Uterus (tissue), 4 donors: ENCODE data around the gene TAF1D. TPM values are rescaled to one million over a fixed set of nuclear protein-coding genes. Genes with fewer than 3 reads are reported as not detected.

Source experiments
- DNase-seq, 2 donors: peaks; one replicate each; pipeline ENCODE4 v3.0.0-alpha.2; 2019 to 2020
- H3K27ac ChIP-seq, 2 donors: fragments of 200-600 bp; sonication (generic); 1 replicate in 1 of 2; 2 replicates in 1 of 2; pipeline ENCODE4 v1.5.1; 2016 to 2018
- H3K27me3 ChIP-seq, 2 donors: fragments of 200-600 bp; sonication (generic); one replicate each; pipeline ENCODE4 v1.5.1; 2018 to 2019; ENCODE audit warnings: control low read depth in 1 of 2
- H3K36me3 ChIP-seq, 2 donors: fragments of 200-600 bp; sonication (generic); one replicate each; pipeline ENCODE4 v1.5.1; 2019; ENCODE audit warnings: control low read depth in 1 of 2
- H3K4me1 ChIP-seq, 2 donors: fragments of 200-600 bp; sonication (generic); one replicate each; pipeline ENCODE4 v1.5.1; 2018 to 2019; ENCODE audit warnings: control low read depth in 1 of 2
- H3K4me3 ChIP-seq, 2 donors: fragments of 200-600 bp; sonication (generic); 1 replicate in 1 of 2; 2 replicates in 1 of 2; pipeline ENCODE4 v1.5.1; 2018 to 2019; ENCODE audit warnings: mild to moderate bottlenecking in 1 of 2
- H3K9me3 ChIP-seq, 2 donors: fragments of 200-600 bp; sonication (generic); one replicate each; pipeline ENCODE4 v1.5.1; 2019; ENCODE audit warnings: control low read depth in 1 of 2
- POLR2A ChIP-seq, 2 donors: fragments of 450-650 bp; IDR thresholded peaks; one replicate each; pipeline ENCODE4 v1.6.1; 2016; ENCODE audit warnings: antibody characterized with exemption in 2 of 2, mild to moderate bottlenecking in 1 of 2, moderate library complexity in 1 of 2
- intact Hi-C: fragments of 100-400 bp; cut with DNase I; formaldehyde crosslinking; loops from one replicate; pipeline ENCODE4 v1.15.1; 2023; ENCODE audit warnings: low total_unique reads
- total RNA-seq, 4 donors: library from RNA; depleted of rRNA in 3 of 4; stranded (reverse); fragments of >200 nt in 3 of 4; gene quantifications; one replicate each; pipeline versions ENCODE4 v1.1.0 to v1.2.4, GENCODE V29; 2014 to 2023
- TF ChIP-seq, protein P1 (sequence below), 4 experiments: fragments of 200-600 bp in 2 of 4; fragments of 450-650 bp in 2 of 4; sonication (generic) in 2 of 4; IDR thresholded peaks; one replicate each; pipeline ENCODE4 v1.5.1; 2016 to 2019; ENCODE audit warnings: antibody characterized with exemption in 4 of 4, mild to moderate bottlenecking in 2 of 4, moderate library complexity in 1 of 4
- donor health status: DM: yes; HTN: yes; CAD: no.

Gene TAF1D
- total RNA-seq, 4 donors from 2014 or later = 46.1 to 431 (median 191) TPM

DNA sequence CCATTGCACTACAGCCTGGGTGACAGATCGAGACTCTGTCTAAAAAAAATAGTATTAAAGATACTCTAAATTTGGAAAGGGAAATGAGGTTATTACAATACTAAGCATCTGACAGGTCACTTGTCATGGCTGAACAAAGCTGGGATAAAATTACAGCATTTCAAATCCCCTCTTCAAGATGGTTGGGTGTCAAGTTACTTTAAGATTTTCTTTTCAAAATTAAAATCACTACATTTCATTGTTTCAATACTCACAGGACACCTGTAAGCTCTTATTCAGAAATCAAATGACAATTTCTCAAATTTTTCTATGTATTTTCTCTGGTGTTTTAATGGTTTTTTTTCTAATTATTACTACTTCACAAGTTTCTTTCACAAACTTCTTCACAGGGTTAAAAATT lies 5.7 kb downstream of the TAF1D start:
- H3K36me3 ChIP-seq = no peaks in the 10 kb centered on the region
- H3K9me3 ChIP-seq = no peaks in the 10 kb centered on the region
- no peaks in the 10 kb centered on the region for H3K27me3 ChIP-seq
- no peak for DNase-seq
- TF ChIP-seq POLR2A (IDR thresholded peaks at IDR 0.05) = no peak
- TF ChIP-seq, protein P1, sequence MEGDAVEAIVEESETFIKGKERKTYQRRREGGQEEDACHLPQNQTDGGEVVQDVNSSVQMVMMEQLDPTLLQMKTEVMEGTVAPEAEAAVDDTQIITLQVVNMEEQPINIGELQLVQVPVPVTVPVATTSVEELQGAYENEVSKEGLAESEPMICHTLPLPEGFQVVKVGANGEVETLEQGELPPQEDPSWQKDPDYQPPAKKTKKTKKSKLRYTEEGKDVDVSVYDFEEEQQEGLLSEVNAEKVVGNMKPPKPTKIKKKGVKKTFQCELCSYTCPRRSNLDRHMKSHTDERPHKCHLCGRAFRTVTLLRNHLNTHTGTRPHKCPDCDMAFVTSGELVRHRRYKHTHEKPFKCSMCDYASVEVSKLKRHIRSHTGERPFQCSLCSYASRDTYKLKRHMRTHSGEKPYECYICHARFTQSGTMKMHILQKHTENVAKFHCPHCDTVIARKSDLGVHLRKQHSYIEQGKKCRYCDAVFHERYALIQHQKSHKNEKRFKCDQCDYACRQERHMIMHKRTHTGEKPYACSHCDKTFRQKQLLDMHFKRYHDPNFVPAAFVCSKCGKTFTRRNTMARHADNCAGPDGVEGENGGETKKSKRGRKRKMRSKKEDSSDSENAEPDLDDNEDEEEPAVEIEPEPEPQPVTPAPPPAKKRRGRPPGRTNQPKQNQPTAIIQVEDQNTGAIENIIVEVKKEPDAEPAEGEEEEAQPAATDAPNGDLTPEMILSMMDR (IDR thresholded peaks at IDR 0.05) = no peak
- intact Hi-C loops = no loop called here
- no peak overlapping the region for H3K4me3 ChIP-seq
- peaks cover 5 to 12% of the 10 kb centered on the region in 2 donors for H3K4me1 ChIP-seq
- no peak overlapping the region for H3K27ac ChIP-seq

DNA sequence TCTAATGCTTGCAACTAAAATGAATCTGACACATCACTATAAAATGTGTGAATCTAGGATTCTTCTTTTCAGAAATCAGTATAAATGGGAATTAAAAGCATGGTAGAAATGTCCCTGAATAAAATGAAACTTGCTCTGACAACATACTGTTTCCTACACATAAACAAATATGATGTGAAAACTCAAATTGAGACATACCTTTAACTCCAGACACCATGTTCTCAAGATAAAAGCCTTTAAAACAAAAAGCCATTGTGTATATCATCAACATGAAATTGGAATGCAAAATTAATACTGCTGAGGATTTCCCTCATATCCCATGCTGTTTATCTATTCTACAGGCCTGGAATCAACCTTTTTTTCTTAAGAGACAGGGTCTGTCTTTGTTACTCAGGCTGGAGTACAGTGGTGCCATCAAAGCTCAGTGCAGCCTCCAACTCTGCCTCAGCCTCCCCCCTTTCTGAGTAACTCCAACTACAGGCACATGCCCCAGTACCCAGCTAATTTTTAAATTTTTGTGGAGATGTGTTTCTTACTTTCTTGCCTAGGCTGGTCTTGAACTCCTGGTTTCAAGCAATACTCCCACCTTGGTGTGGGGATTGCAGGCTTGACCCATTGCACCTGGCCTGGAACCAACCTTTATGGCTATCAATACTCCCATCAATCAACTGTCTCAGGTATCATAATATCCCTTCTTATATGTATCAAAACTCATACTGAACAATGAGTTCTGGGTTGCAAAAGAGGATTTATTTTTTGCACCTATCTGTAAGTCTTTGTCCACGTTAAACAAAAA lies 6.7 kb downstream of the TAF1D start:
- Histone ChIP-seq H3K4me1 (peaks cover 5 to 12% of the 10 kb centered on the region in 2 donors), H3K36me3 (no peaks in the 10 kb centered on the region), H3K4me3 (no peak overlapping the region), H3K27me3 (no peaks in the 10 kb centered on the region), H3K9me3 (no peaks in the 10 kb centered on the region), H3K27ac (no peak overlapping the region)
- intact Hi-C loops = no loop called here
- DNase-seq = no peak
- no peak for TF ChIP-seq POLR2A (IDR thresholded peaks at IDR 0.05)
- TF ChIP-seq, protein P1 (IDR thresholded peaks at IDR 0.05) = no peak

DNA sequence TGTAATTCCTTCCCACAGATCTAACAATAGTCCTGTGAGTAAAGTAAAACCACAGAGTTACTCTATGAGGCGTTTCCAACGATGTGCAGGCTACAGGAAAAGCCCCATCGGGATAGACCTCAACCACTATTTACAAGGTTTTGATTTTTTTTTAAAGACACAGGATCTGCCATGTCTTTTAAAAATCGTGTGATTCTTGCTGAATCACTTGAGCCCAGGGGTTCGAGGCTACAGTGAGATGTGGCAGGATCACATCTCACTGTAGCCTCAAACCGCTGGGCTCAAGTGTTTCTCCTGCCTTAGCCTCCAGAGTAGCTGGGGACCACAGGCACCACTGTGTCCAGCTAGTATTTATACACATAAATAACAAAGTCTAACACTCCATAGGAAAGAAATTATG lies 7.8 kb downstream of the TAF1D start:
- Histone ChIP-seq H3K4me3 (no peak overlapping the region), H3K27ac (no peak overlapping the region), H3K9me3 (no peaks in the 10 kb centered on the region), H3K36me3 (no peaks in the 10 kb centered on the region), H3K27me3 (no peaks in the 10 kb centered on the region), H3K4me1 (peaks cover 1 to 4% of the 10 kb centered on the region in 2 donors)
- TF ChIP-seq, protein P1 (IDR thresholded peaks at IDR 0.05) = no peak
- intact Hi-C loops = no loop called here
- DNase-seq = no peak

DNA sequence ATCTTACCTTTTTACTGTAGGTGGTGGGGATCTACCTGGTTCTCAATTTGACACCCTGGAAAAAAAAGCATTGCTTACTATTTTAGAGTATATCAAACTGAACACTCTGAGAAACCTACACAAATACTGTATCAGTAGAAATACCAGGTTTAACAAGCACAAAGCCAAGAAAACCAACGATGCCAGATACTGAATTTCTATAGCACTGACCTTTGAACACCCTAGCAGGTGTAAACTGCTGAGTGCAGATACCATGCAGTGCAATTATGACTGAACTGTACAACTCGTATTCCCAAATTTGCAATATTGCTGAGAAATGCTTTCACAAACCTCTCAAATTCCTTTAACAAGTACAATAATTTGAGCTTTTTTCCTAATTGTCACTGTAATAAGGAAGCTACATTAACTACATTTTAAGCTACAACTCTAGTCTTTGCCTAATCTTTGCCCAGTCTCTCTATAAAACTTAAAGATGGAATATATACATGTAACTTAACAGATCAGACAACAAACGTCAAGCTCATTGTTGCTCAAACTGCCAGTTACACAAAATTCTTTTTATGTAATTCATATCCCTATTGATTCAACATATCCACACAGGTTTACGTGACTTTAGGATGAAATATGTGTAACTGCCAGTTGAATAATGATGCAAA lies 8.9 kb downstream of the TAF1D start:
- DNase-seq = no peak
- H3K9me3 ChIP-seq = no peaks in the 10 kb centered on the region
- TF ChIP-seq POLR2A (IDR thresholded peaks at IDR 0.05) = no peak
- TF ChIP-seq, protein P1 (IDR thresholded peaks at IDR 0.05) = no peak
- no peaks in the 10 kb centered on the region for H3K4me1 ChIP-seq
- H3K27me3 ChIP-seq = no peaks in the 10 kb centered on the region
- H3K36me3 ChIP-seq = no peaks in the 10 kb centered on the region
- no peak overlapping the region for H3K4me3 ChIP-seq
- intact Hi-C loops = no loop called here
- no peak overlapping the region for H3K27ac ChIP-seq
